Activated CD4-positive, alpha-beta T cell treated with anti-CD3 and anti-CD28 coated beads, Interleukin-2, amount 10 ng/mL, durations not matched to agents 7 days and 5 days (primary cell): Measurements from ENCODE around the gene EVL. TPM values are rescaled to one million over a fixed set of nuclear protein-coding genes. Genes with fewer than 3 reads are reported as not detected.

ENCODE experiments used
- CTCF ChIA-PET: fragments of 350-600 bp; sonication (Branson Sonifier 250); formaldehyde crosslinking; loops from one replicate; lab custom pipeline; 2021; ENCODE audit warnings: antibody characterized with exemption; lab: Charles Lee
- POLR2A ChIA-PET: fragments of 350-600 bp; sonication (Branson Sonifier 250); formaldehyde crosslinking; loops from one replicate; lab custom pipeline; 2021; ENCODE audit warnings: antibody characterized with exemption; lab: Charles Lee
- DNase-seq: peaks from one replicate; pipeline ENCODE4 v3.0.0-alpha.2; 2020
- H3K27ac Mint-ChIP-seq: one replicate; pipeline ENCODE4 v1.8.0; 2021; ENCODE audit warnings: mild to moderate bottlenecking, moderate library complexity, mixed read lengths
- H3K27me3 Mint-ChIP-seq: one replicate; pipeline ENCODE4 v1.8.0; 2021; ENCODE audit warnings: mixed read lengths
- H3K36me3 Mint-ChIP-seq: one replicate; pipeline ENCODE4 v1.8.0; 2021; ENCODE audit warnings: low read depth, mixed read lengths
- H3K4me1 Mint-ChIP-seq: one replicate; pipeline ENCODE4 v1.8.0; 2021; ENCODE audit warnings: mixed read lengths
- H3K4me3 Mint-ChIP-seq: one replicate; pipeline ENCODE4 v1.8.0; 2021; ENCODE audit warnings: mild to moderate bottlenecking, moderate library complexity, mixed read lengths
- H3K9me3 Mint-ChIP-seq: one replicate; pipeline ENCODE4 v1.8.0; 2021; ENCODE audit warnings: mixed read lengths
- total RNA-seq, 2 experiments: library from RNA; stranded (reverse); gene quantifications; one replicate each; pipeline ENCODE4 v1.2.3, GENCODE V29; 2021

The EVL gene
- total RNA-seq, 2 experiments from 2014 or later = 1,017 to 1,048 TPM

DNA sequence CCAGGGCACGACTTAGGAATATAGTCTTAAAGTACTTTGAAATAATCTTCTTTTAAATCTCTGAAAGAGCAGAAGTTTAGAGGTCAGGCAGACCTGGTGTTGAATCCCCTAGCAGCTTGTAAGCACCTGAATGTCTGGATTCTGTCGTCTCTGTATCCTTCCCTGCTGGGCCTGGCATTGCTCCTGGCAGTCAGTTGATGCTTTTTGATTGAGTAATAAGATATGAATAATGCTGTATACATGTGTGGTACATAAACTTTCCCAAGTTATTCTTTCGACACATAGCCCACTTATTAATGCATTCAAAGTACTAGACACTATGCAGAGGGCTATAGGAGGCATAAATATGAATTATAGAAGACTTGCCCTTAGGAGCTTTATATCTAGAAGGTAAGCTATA lies 31.4 kb downstream of the EVL start:
- peak overlapping the region; percentile 14 for H3K27ac Mint-ChIP-seq
- peaks cover 89% of the 10 kb centered on the region for H3K36me3 Mint-ChIP-seq
- ChIA-PET POLR2A (no interaction called here), CTCF (interaction anchor here (0.7 to 1.7 kb wide), 5 partner anchors 8 to 26 kb away, joined by 3 to 6 read pairs (median 5); no protein-coding TSS in a partner anchor)
- peaks cover 89% of the 10 kb centered on the region for H3K4me1 Mint-ChIP-seq
- no peak overlapping the region for H3K4me3 Mint-ChIP-seq
- H3K27me3 Mint-ChIP-seq = no peaks in the 10 kb centered on the region
- DNase-seq = no peak
- no peaks in the 10 kb centered on the region for H3K9me3 Mint-ChIP-seq

- peaks cover 89% of the 10 kb centered on the region for H3K36me3 Mint-ChIP-seq
Measured at GRCh38 chr14:100098171-100098570, 32.9 kb downstream of the EVL start.

DNA sequence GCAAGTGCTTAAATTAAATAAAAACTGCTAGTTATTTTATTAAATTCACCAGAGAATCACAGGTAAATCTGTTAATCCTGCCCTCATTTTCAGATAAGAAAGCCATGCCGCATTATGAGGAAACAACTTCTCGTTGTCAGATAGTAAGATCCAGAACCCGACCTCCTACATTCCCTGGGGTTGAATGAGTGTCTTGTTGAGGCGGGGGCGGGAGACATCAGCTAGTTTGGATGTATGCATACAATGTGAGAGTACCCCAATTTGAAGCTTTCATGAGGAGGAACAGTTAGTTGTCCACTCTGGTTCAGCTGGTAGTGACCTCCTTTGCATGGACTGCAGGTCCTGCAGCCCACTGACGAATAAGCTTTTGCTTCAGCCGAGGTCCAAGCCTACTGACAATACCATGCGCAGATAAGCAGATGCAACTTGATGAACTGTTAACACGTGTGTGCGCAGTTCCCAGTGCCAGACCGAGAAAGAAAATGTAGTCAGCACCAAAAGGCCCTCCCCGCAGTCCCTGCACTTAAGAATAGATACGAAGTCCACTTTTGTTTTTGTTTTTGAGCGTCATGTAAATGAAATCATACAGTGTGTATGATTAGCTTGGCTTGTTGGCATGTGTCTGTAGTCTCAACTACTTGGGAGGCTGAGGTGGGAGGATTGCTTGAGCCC lies 34.9 kb downstream of the EVL start:
- no peak for DNase-seq
- H3K27ac Mint-ChIP-seq = peak overlapping the region; percentile 76
- H3K36me3 Mint-ChIP-seq = peaks cover 86% of the 10 kb centered on the region
- CTCF ChIA-PET = interaction anchor here (0.9 to 2.0 kb wide), 8 partner anchors 14 to 81 kb away, joined by 3 to 8 read pairs (median 4); no protein-coding TSS in a partner anchor
- peak overlapping the region; percentile 36 for H3K4me3 Mint-ChIP-seq
- POLR2A ChIA-PET = interaction anchor here (0.6 to 0.7 kb wide), 2 partner anchors 38 to 278 kb away, joined by 3 to 6 read pairs; no protein-coding TSS in a partner anchor
- peaks cover 91% of the 10 kb centered on the region for H3K4me1 Mint-ChIP-seq
- no peaks in the 10 kb centered on the region for H3K9me3 Mint-ChIP-seq
- H3K27me3 Mint-ChIP-seq = no peaks in the 10 kb centered on the region

More at GRCh38 chr14:100098171-100098570, 32.9 kb downstream of the EVL start:
- Mint-ChIP-seq H3K4me1 (peaks cover 91% of the 10 kb centered on the region), H3K27ac (peak overlapping the region; percentile 57), H3K27me3 (no peaks in the 10 kb centered on the region), H3K9me3 (no peaks in the 10 kb centered on the region), H3K4me3 (peak overlapping the region; percentile 12)
- ChIA-PET CTCF (interaction anchor here (1.5 kb wide), 1 partner anchor 10 kb away, joined by 3 read pairs; no protein-coding TSS in a partner anchor), POLR2A (no interaction called here)
- DNase-seq = no peak

- POLR2A ChIA-PET = interaction anchor here (1.4 kb wide), 1 partner anchor 21 kb away, joined by 4 read pairs; no protein-coding TSS in a partner anchor
- H3K4me1 Mint-ChIP-seq = peaks cover 91% of the 10 kb centered on the region
- CTCF ChIA-PET = interaction anchor here (0.6 to 2.7 kb wide), 10 partner anchors 11 to 80 kb away, joined by 3 to 10 read pairs (median 4); no protein-coding TSS in a partner anchor
- peaks cover 89% of the 10 kb centered on the region for H3K36me3 Mint-ChIP-seq
- no peak for DNase-seq
- H3K27ac Mint-ChIP-seq = peak overlapping the region; percentile 70
- no peaks in the 10 kb centered on the region for H3K27me3 Mint-ChIP-seq
- peak overlapping the region; percentile 35 for H3K4me3 Mint-ChIP-seq
- no peaks in the 10 kb centered on the region for H3K9me3 Mint-ChIP-seq
Measured at GRCh38 chr14:100102156-100102785, 37.0 kb downstream of the EVL start.

- no peaks in the 10 kb centered on the region for H3K9me3 Mint-ChIP-seq
- ChIA-PET CTCF (interaction anchor here (0.6 to 2.7 kb wide), 14 partner anchors 10 to 330 kb away, joined by 3 to 11 read pairs (median 5); partner anchors contain the start of gene EVL), POLR2A (interaction anchor here (1.1 to 1.4 kb wide), 2 partner anchors 22 to 24 kb away, joined by 3 to 4 read pairs; no protein-coding TSS in a partner anchor)
- peak overlapping the region; percentile 47 for H3K4me3 Mint-ChIP-seq
- H3K4me1 Mint-ChIP-seq = peaks cover 92% of the 10 kb centered on the region
- peak overlapping the region; percentile 86 for H3K27ac Mint-ChIP-seq
- no peaks in the 10 kb centered on the region for H3K27me3 Mint-ChIP-seq
- no peak for DNase-seq
- peaks cover 87% of the 10 kb centered on the region for H3K36me3 Mint-ChIP-seq
Measured at GRCh38 chr14:100103250-100104005, 38.2 kb downstream of the EVL start.

DNA sequence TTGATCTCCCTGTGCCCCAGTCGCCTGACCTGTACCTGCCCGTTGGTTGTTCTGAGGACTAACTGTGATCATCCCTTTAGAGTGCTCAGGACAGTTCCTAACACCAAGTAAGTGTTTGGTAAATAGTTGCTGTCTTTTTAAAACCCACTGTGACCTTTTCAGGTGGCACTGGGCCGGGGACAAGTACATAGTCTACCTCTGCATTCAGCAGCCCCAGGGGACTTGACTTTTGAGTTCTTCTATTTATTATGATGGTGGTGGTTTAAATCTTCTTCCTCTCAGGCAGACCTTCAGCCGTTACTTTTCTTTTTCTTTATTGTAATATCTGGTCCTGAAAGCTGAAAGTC lies 38.8 kb downstream of the EVL start:
- ChIA-PET CTCF (interaction anchor here (1.0 to 2.7 kb wide), 9 partner anchors 8 to 43 kb away, joined by 3 to 11 read pairs (median 6); partner anchors contain the start of gene EVL), POLR2A (interaction anchor here (0.7 to 1.1 kb wide), 3 partner anchors 25 to 33 kb away, joined by 3 to 4 read pairs (median 3); no protein-coding TSS in a partner anchor)
- H3K4me1 Mint-ChIP-seq = peaks cover 92% of the 10 kb centered on the region
- peak overlapping the region; percentile 86 for H3K27ac Mint-ChIP-seq
- DNase-seq = no peak
- H3K27me3 Mint-ChIP-seq = no peaks in the 10 kb centered on the region
- H3K4me3 Mint-ChIP-seq = peak overlapping the region; percentile 47
- H3K9me3 Mint-ChIP-seq = no peaks in the 10 kb centered on the region
- peaks cover 85% of the 10 kb centered on the region for H3K36me3 Mint-ChIP-seq

DNA sequence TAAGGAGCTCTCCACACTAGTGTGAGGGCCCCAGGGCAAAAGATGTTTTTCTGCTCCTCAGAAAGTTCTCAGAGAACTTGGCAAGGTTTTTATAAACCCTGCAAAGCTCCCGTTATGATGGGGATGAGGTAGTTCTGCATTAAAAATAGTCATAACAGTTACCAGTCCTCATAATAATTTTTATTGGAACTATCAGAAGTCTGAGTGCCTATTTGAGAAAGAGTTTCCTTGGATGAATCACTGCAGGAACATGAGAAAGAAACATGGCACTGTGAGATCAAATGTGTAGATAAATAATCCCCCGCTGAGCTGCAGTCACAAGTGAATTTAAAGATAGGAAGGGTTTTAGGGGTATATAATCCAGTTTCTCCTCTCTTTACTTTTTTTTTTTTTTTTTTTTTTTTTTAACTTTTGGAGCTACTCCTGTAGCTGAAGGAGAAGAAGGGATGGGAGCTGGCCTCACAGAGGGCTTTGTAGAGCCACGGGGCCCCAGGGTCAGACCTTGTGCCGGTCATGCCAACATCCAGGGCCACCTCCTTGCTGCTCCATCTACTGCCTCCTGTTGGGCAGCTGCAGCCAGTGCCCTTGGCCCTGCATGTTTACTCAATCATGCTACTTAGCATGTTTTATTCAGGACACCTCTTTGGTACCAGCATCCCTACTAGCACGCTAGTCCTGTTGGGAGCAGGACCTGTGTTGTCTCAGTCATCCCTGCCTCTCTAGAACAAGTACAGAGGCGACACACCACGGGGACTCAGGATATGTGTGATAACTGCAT lies 39.5 kb downstream of the EVL start:
- H3K27ac Mint-ChIP-seq = peak overlapping the region; percentile 87
- H3K9me3 Mint-ChIP-seq = no peaks in the 10 kb centered on the region
- H3K4me3 Mint-ChIP-seq = peak overlapping the region; percentile 47
- no peak for DNase-seq
- peaks cover 85% of the 10 kb centered on the region for H3K36me3 Mint-ChIP-seq
- ChIA-PET CTCF (interaction anchor here (0.6 to 2.7 kb wide), 13 partner anchors 9 to 99 kb away, joined by 3 to 11 read pairs (median 5); partner anchors contain the start of gene EVL), POLR2A (interaction anchor here (0.7 to 2.0 kb wide), 3 partner anchors 33 to 40 kb away, joined by 3 to 4 read pairs (median 4); partner anchors contain the start of gene EVL)
- H3K4me1 Mint-ChIP-seq = peaks cover 91% of the 10 kb centered on the region
- no peaks in the 10 kb centered on the region for H3K27me3 Mint-ChIP-seq

- peak; percentile 37 for DNase-seq
- ChIA-PET POLR2A (interaction anchor here (1.1 to 2.0 kb wide), 2 partner anchors 39 to 41 kb away, joined by 4 to 6 read pairs; partner anchors contain the start of gene EVL), CTCF (interaction anchor here (1.1 to 2.1 kb wide), 8 partner anchors 11 to 88 kb away, joined by 3 to 10 read pairs (median 5); partner anchors contain the start of gene EVL)
- Mint-ChIP-seq H3K9me3 (no peaks in the 10 kb centered on the region), H3K4me3 (peak overlapping the region; percentile 40), H3K4me1 (peaks cover 86% of the 10 kb centered on the region), H3K36me3 (peaks cover 86% of the 10 kb centered on the region), H3K27me3 (no peaks in the 10 kb centered on the region), H3K27ac (peak overlapping the region; percentile 87)
Measured at GRCh38 chr14:100105357-100106169, 40.3 kb downstream of the EVL start.

GRCh38 chr14:100106250-100107112 lies 41.3 kb downstream of the EVL start:
- ChIA-PET CTCF (interaction anchor here (0.7 to 4.5 kb wide), 7 partner anchors 15 to 87 kb away, joined by 3 to 56 read pairs (median 5); partner anchors contain the start of gene EVL), POLR2A (interaction anchor here (1.1 to 2.0 kb wide), 2 partner anchors 40 to 42 kb away, joined by 4 to 6 read pairs; partner anchors contain the start of gene EVL)
- DNase-seq = peak; percentile 59
- peaks cover 81% of the 10 kb centered on the region for H3K36me3 Mint-ChIP-seq
- peaks cover 81% of the 10 kb centered on the region for H3K4me1 Mint-ChIP-seq
- H3K27me3 Mint-ChIP-seq = no peaks in the 10 kb centered on the region
- peak overlapping the region; percentile 87 for H3K27ac Mint-ChIP-seq
- H3K4me3 Mint-ChIP-seq = peak overlapping the region; percentile 40
- H3K9me3 Mint-ChIP-seq = no peaks in the 10 kb centered on the region

DNA sequence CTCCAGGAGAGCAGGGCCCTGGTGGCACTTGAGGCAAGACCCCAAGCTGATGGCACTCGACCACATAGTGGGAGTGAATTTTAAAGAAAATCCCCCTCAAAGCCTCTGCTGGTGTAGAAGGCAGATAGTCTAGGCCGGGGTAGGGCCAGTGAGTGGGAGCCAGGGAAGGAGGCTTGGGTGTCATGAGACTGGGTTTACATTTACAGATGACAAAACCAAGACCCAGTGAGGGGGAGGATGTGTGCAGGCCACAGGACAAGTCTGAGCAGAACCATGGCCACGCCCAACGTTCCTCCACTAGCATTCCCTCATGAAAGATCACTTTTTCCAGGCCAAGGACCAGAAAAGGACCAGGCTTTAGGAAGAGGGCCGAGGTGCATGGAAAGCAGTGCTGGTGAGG lies 42.0 kb downstream of the EVL start:
- H3K36me3 Mint-ChIP-seq = peaks cover 85% of the 10 kb centered on the region
- ChIA-PET POLR2A (no interaction called here), CTCF (interaction anchor here (1.3 to 4.5 kb wide), 10 partner anchors 9 to 39 kb away, joined by 3 to 56 read pairs (median 6); partner anchors contain the start of gene EVL)
- DNase-seq = no peak
- H3K4me1 Mint-ChIP-seq = peaks cover 79% of the 10 kb centered on the region
- H3K4me3 Mint-ChIP-seq = no peak overlapping the region
- no peaks in the 10 kb centered on the region for H3K27me3 Mint-ChIP-seq
- no peaks in the 10 kb centered on the region for H3K9me3 Mint-ChIP-seq
- H3K27ac Mint-ChIP-seq = peak overlapping the region; percentile 87
